Endothelial cell (in vitro differentiated cells): ENCODE measurements around the gene FUNDC2. TPM values are rescaled to one million over a fixed set of nuclear protein-coding genes. Genes with fewer than 3 reads are reported as not detected.
A peak's percentile ranks its signal among the peaks of the same experiment; 100 is the strongest.

ENCODE experiments used
- DNase-seq: peaks from one replicate; pipeline ENCODE4 v3.0.0; 2021; ENCODE audit warnings: low spot score
- H3K27ac Mint-ChIP-seq: one replicate; pipeline ENCODE4 v1.8.0; 2021; ENCODE audit warnings: mixed read lengths, inconsistent platforms; ENCODE audit not compliant: unreplicated experiment
- H3K27me3 Mint-ChIP-seq: one replicate; pipeline ENCODE4 v1.8.0; 2021; ENCODE audit warnings: mild to moderate bottlenecking, moderate library complexity, mixed read lengths, inconsistent platforms; ENCODE audit not compliant: unreplicated experiment
- H3K36me3 Mint-ChIP-seq: one replicate; pipeline ENCODE4 v1.8.0; 2021; ENCODE audit warnings: mild to moderate bottlenecking, low read depth, mixed read lengths, inconsistent platforms; ENCODE audit not compliant: unreplicated experiment
- H3K4me1 Mint-ChIP-seq: one replicate; pipeline ENCODE4 v1.8.0; 2021; ENCODE audit warnings: mild to moderate bottlenecking, mixed read lengths, inconsistent platforms; ENCODE audit not compliant: unreplicated experiment
- H3K4me3 Mint-ChIP-seq: one replicate; pipeline ENCODE4 v1.8.0; 2021; ENCODE audit warnings: mild to moderate bottlenecking, mixed read lengths, inconsistent platforms; ENCODE audit not compliant: unreplicated experiment
- H3K9me3 Mint-ChIP-seq: one replicate; pipeline ENCODE4 v1.8.0; 2021; ENCODE audit warnings: mixed read lengths, inconsistent platforms; ENCODE audit not compliant: unreplicated experiment
- total RNA-seq: library from RNA; stranded (reverse); fragmentation: NEBNext Ultra II Directional; extraction: Animal tissue kit (Norgen Biotek cat#: 25700); gene quantifications from one replicate; pipeline ENCODE4 v1.2.1, GENCODE V29; 2021; ENCODE audit not compliant: unreplicated experiment
- TF ChIP-seq, protein P1 (sequence below): fragments of 200-600 bp; sonication (generic); IDR thresholded peaks from one replicate; pipeline ENCODE4 v1.5.0; 2021; ENCODE audit warnings: antibody characterized with exemption; ENCODE audit not compliant: unreplicated experiment

FUNDC2 gene
- total RNA-seq, 1 donor from 2014 or later: 54.5 TPM

DNA sequence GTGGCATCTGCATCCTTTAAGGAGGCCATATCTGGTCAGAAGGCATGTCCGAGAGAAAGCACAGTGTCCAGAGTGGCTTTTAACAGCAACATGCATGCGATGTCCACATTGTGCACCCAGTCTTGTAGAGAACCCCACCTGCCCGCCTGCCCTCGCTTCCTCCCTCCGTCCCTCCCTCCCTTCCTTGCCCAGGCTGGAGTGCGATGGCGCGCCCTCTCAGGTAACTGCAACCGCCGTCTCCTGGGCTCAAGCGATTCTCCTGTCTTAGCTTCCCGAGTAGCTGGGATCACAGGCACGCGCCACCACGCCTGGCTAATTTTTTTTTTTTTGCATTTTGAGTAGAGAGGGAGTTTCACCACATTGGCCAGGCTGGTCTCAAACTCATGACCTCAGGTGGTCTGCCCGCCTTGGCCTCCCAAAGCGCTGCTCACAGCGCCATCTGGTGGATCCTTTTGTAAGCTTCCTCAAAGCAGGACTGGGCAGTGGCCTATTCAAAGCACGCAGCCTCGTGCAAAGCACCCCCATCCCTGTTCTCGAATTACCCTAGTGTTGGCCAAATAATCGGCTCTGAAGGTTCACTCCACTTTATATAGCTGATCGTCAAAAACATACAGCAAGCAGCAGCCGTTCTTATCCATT is 59.7 kb downstream of the FUNDC2 start:
- no peaks in the 10 kb centered on the region for H3K27me3 Mint-ChIP-seq
- DNase-seq: peak; percentile 41
- H3K9me3 Mint-ChIP-seq: no peaks in the 10 kb centered on the region
- no peak overlapping the region for H3K27ac Mint-ChIP-seq
- H3K36me3 Mint-ChIP-seq: peaks cover 4% of the 10 kb centered on the region
- peaks cover 15% of the 10 kb centered on the region for H3K4me1 Mint-ChIP-seq
- TF ChIP-seq, protein P1, sequence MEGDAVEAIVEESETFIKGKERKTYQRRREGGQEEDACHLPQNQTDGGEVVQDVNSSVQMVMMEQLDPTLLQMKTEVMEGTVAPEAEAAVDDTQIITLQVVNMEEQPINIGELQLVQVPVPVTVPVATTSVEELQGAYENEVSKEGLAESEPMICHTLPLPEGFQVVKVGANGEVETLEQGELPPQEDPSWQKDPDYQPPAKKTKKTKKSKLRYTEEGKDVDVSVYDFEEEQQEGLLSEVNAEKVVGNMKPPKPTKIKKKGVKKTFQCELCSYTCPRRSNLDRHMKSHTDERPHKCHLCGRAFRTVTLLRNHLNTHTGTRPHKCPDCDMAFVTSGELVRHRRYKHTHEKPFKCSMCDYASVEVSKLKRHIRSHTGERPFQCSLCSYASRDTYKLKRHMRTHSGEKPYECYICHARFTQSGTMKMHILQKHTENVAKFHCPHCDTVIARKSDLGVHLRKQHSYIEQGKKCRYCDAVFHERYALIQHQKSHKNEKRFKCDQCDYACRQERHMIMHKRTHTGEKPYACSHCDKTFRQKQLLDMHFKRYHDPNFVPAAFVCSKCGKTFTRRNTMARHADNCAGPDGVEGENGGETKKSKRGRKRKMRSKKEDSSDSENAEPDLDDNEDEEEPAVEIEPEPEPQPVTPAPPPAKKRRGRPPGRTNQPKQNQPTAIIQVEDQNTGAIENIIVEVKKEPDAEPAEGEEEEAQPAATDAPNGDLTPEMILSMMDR: peak; percentile 43
- no peak overlapping the region for H3K4me3 Mint-ChIP-seq

DNA sequence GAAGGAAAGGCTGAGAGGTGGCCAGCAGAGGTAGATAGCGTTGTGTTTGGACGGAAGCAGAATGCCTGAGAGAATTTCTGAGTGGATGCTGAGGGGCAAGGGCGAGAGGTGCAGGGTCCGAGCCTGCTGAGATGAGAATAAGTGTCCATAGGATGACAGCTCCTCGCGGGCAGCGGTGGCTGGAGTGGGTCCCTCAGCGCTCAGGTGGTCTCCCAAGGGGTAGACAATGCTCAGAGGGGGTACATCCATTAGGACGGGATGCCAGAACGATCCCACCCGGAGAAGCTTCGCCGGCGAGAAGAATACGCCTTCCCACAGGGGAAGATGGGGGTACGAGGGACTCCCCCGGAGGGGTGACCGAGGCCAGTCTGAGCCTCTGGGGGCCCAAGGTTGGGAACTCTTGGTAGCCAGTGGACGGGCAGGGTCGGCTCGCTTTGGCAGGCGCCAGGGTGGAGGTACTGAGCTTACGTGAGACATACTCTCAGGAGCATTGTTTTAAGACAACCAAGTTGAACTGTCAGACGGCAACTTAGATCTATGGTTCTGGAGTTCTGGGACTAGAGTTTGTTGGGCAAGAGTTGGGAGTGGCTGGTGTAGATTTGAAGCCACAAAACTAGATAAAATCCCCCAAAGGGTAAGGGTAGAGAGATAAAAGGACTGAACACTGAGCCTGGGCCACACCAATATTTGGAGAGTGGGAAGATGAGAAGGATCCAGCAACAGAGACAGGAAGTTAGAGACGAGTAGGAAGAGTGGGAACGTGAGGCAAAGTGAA is 60.5 kb downstream of the FUNDC2 start:
- TF ChIP-seq, protein P1: no peak
- peaks cover 15% of the 10 kb centered on the region for H3K4me1 Mint-ChIP-seq

DNA sequence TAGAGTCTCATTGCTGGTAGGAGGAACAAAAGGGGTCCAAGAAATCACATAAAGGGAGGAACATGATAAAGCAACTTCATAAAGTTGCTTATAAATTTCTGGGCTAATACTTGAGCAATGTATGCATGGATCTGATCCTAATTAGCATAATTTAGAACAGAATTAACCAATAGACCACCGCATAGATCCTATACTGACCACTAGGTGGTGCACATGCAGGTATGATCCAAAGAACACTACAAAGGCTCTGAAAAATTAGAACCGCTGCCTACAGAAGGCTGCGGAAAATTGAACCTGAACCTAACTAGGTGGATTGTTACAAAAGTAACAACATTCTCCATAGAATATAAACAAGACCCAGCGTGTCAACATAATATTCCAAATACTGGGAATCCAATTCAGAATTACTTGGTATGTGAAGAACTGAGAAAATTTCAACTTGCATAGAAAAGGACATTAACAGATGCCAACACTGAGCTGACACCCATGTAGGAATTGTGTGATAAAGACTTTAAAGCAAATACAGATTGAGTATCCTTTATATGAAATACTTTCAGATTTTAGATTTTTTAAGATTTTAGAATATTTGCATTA is 67.9 kb downstream of the FUNDC2 start:
- H3K27ac Mint-ChIP-seq: no peak overlapping the region
- no peaks in the 10 kb centered on the region for H3K9me3 Mint-ChIP-seq
- DNase-seq: peak; percentile 5
- H3K4me3 Mint-ChIP-seq: no peak overlapping the region
- TF ChIP-seq, protein P1: peak; percentile 60
- H3K27me3 Mint-ChIP-seq: peaks cover 1% of the 10 kb centered on the region
- peaks cover 4% of the 10 kb centered on the region for H3K36me3 Mint-ChIP-seq
- H3K4me1 Mint-ChIP-seq: peaks cover 5% of the 10 kb centered on the region

More for the DNA sequence above, 60.5 kb downstream of the FUNDC2 start:
- H3K27ac Mint-ChIP-seq: no peak overlapping the region
- H3K27me3 Mint-ChIP-seq: no peaks in the 10 kb centered on the region
- no peak overlapping the region for H3K4me3 Mint-ChIP-seq
- no peak for DNase-seq
- H3K9me3 Mint-ChIP-seq: no peaks in the 10 kb centered on the region
- H3K36me3 Mint-ChIP-seq: peaks cover 4% of the 10 kb centered on the region

DNA sequence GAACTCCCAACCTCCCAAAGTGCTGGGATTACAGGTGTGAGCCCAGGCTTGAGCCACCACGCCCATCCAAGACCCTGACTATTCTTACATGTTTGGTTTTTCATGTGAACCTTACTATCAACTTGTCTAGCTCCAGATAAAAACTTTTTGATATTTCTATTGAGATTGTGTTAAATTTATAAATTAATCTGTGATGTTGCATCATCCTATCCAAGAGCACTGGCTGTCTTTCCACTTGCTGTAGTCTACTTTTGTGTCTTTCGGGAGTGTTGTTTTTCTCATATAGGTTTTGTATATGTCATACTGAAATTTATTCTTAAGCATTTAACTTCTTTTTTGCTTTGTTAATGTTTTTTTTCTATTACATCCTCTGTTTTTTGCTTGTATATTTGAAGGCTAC is 79.3 kb downstream of the FUNDC2 start:
- Mint-ChIP-seq H3K27ac (no peak overlapping the region), H3K4me3 (no peak overlapping the region), H3K27me3 (no peaks in the 10 kb centered on the region), H3K4me1 (no peaks in the 10 kb centered on the region), H3K9me3 (no peaks in the 10 kb centered on the region), H3K36me3 (no peaks in the 10 kb centered on the region)
- TF ChIP-seq, protein P1: no peak
- no peak for DNase-seq

DNA sequence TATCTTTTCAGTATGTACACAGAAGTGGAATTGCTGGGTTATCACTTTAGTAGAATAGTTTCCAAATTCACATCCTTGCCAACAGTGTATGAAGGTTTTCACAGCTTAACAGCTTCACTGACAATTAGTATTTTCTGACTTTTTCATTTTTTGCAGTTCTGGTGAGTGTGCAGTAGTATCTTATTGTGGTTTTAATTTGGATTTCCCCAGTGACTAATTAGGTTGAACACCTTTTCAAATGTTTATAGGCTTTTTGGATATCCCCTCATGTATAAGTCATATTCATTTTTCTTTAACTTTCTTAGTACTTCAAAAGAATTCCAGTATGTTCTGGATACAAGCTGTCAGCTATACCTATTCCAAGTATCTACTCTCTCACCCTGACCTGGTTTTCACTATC is 81.8 kb downstream of the FUNDC2 start:
- TF ChIP-seq, protein P1: no peak
- Mint-ChIP-seq H3K27me3 (no peaks in the 10 kb centered on the region), H3K4me3 (no peak overlapping the region), H3K9me3 (no peaks in the 10 kb centered on the region), H3K27ac (no peak overlapping the region), H3K4me1 (no peaks in the 10 kb centered on the region), H3K36me3 (no peaks in the 10 kb centered on the region)
- no peak for DNase-seq
